Brain microvascular endothelial cell (primary cell): ENCODE measurements around the gene SEC14L3.

Source experiments
- DNase-seq: peaks from one replicate; pipeline ENCODE4 v3.0.0-alpha.2; 2020
- H3K27ac ChIP-seq: fragments of 250-450 bp; sonication (Bioruptor Pico); 2 replicates; pipeline ENCODE4 v1.5.1; 2020; ENCODE audit warnings: mild to moderate bottlenecking, moderate library complexity
- H3K27me3 ChIP-seq: fragments of 250-450 bp; sonication (Bioruptor Pico); replicated peaks from 2 replicates; pipeline ENCODE4 v1.5.1; 2020; ENCODE audit warnings: mild to moderate bottlenecking
- H3K36me3 ChIP-seq: fragments of 250-450 bp; sonication (Bioruptor Pico); replicated peaks from 2 replicates; pipeline ENCODE4 v1.5.1; 2020; ENCODE audit warnings: mild to moderate bottlenecking
- H3K4me3 ChIP-seq: 2 replicates; pipeline ENCODE4 v1.5.1; 2011; ENCODE audit warnings: low read depth, mild to moderate bottlenecking, control low read depth, low read length, moderate library complexity
- in situ Hi-C: cut with HindIII; loops from 2 replicates; pipeline ENCODE4 v1.10.0; 2017; ENCODE audit warnings: low sequenced_read_pairs, low pct_ligation_motif_present
- TF ChIP-seq, protein P1 (sequence below): IDR thresholded peaks from 2 replicates; pipeline ENCODE4 v1.5.1; 2011; ENCODE audit warnings: low read depth, mild to moderate bottlenecking, moderate library complexity, low read length, control low read depth, inconsistent platforms; ENCODE audit errors: missing control alignments

Gene SEC14L3

DNA sequence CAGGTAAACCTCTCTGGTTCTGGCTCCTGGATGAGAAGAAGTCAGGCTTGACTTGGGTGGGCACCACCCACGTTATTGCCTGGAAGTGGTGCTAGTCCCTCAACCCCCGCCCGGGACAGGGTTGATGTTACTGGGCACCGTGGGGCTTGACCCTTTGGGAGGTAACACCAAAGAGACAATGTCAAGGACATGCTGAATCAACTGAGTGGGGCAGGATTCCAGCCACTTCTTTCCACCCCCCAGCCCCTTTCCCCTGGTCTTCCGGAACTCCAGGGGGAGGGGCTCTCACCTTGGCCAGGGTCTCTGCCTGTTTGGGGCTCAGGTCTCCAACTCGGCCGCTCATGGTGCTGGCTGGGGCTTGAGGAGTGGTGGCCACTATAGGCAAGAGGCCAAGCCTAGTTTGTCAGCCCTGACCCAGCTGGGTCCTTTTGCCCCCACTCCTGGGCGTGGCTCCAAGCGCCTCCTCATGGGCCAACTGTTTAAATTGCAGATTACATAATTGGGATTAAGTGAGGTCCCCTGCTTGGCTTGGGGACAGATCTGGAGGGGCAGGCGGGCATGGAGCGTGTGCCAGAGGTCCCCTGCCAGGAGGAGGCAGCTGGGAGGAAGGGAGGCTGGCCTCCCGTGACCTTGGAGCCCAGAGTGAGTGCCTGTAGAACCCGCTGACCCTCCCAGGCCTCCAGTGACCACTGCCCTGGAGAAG is at the start of gene SEC14L3:
TSS of gene SEC14L3 (minus strand) at position 402 of the 703 bp plus-strand sequence. CDS start at position 343, 59 bp downstream.
- H3K36me3 ChIP-seq = no peaks in the 10 kb centered on the region
- TF ChIP-seq, protein P1, sequence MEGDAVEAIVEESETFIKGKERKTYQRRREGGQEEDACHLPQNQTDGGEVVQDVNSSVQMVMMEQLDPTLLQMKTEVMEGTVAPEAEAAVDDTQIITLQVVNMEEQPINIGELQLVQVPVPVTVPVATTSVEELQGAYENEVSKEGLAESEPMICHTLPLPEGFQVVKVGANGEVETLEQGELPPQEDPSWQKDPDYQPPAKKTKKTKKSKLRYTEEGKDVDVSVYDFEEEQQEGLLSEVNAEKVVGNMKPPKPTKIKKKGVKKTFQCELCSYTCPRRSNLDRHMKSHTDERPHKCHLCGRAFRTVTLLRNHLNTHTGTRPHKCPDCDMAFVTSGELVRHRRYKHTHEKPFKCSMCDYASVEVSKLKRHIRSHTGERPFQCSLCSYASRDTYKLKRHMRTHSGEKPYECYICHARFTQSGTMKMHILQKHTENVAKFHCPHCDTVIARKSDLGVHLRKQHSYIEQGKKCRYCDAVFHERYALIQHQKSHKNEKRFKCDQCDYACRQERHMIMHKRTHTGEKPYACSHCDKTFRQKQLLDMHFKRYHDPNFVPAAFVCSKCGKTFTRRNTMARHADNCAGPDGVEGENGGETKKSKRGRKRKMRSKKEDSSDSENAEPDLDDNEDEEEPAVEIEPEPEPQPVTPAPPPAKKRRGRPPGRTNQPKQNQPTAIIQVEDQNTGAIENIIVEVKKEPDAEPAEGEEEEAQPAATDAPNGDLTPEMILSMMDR = no peak

GRCh38 chr22:30519842-30520425 is 48.1 kb upstream of the SEC14L3 start:
- Histone ChIP-seq H3K27ac (no peak overlapping the region), H3K4me3 (no peak overlapping the region), H3K36me3 (no peaks in the 10 kb centered on the region), H3K27me3 (no peaks in the 10 kb centered on the region)
- in situ Hi-C loops = no loop called here
- TF ChIP-seq, protein P1 = no peak
- DNase-seq = no peak

More for the DNA sequence above, at the start of gene SEC14L3:
- no peak for DNase-seq
- no peak within 1 kb of the TSS for H3K4me3 ChIP-seq
- in situ Hi-C loops = no loop called here
- H3K27me3 ChIP-seq = no peaks in the 10 kb centered on the region
- H3K27ac ChIP-seq = no peak within 1 kb of the TSS

DNA sequence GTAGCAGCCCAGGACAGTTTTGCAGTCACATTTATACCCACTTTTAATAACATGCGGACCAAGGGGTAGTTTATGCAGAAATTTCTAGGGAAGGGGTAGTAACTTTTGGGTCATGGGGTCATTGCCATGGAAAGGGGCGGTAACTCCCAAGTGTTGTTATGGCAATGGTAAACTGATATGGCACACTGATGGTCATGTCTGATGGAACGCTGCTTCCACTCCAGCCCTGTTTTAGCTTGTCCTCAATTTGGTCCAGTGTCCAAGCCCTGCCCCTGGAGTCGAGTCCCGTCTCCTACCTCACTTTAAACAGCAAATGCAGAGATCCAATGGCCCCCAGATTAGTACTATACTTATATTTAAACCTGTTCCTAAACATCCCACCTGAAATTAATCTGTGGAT is 44.9 kb upstream of the SEC14L3 start:
- in situ Hi-C loops = no loop called here
- no peaks in the 10 kb centered on the region for H3K27me3 ChIP-seq
- no peak for DNase-seq
- H3K27ac ChIP-seq = no peak overlapping the region
- no peak overlapping the region for H3K4me3 ChIP-seq
- H3K36me3 ChIP-seq = no peaks in the 10 kb centered on the region
- TF ChIP-seq, protein P1 = no peak

DNA sequence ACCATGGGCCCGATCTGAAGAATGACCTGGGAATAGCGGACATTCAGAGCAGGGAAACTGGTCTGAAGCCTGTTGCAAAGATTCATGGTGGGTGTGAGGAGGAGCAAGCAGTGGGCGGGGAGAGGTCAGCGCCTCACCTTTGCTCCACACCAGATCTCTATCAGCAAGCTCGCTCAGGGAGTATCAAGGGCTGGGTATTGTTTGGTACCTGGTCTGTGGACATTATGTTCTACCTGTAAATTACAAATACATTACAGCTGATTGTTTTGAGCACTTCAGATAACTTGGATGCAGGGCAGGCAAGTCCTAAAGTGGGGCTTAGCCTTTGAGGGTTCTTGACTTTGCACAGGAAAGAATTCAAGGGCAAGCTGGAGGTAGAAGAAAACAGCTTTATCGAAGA is 44.5 kb upstream of the SEC14L3 start:
- DNase-seq = no peak
- Histone ChIP-seq H3K36me3 (no peaks in the 10 kb centered on the region), H3K27me3 (no peaks in the 10 kb centered on the region), H3K4me3 (no peak overlapping the region), H3K27ac (no peak overlapping the region)
- TF ChIP-seq, protein P1 = no peak
- in situ Hi-C loops = no loop called here

DNA sequence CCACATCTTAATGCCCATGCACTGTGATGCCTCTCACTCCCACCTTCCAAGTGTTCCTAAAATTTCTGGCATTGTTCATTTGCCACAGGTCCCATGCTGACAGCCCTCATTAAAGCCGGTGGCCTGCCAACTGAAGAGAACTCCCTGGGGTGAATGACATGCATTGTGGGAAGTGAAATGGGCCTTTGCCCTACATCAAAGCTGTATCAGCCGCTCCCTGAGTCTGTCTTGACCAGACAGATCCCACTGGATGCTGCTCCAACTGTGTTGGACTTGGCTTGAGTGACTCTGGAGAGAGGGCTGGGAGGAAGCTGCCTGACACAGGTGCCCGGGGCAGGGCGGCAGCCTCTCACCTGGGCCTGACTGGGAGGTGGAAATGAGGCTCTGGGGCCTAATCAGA is 42.4 kb upstream of the SEC14L3 start:
- Histone ChIP-seq H3K27me3 (no peaks in the 10 kb centered on the region), H3K27ac (no peak overlapping the region), H3K4me3 (no peak overlapping the region), H3K36me3 (no peaks in the 10 kb centered on the region)
- no peak for DNase-seq
- in situ Hi-C loops = no loop called here
- TF ChIP-seq, protein P1 = no peak
